ENCODE data around the gene CAD. TPM values are rescaled to one million over a fixed set of nuclear protein-coding genes. Genes with fewer than 3 reads are reported as not detected.
"Not testable (repeated sequence)": the region's sequence is repeated elsewhere in the genome, so short reads cannot be mapped to it uniquely, and the experiment has no call there.

Gene CAD
- 27.1 TPM for total RNA-seq
- long read RNA-seq, partial matches to known transcripts, result 10 of 16 reads
- long read RNA-seq, other reads (novel, unspliced or antisense), result 6 of 16 reads

- Histone ChIP-seq H3K27me3 (no peaks in the 10 kb centered on the region), H3K4me1 (peaks cover 17% of the 10 kb centered on the region), H3K27ac (peak within 1 kb of the TSS; percentile 82), H3K4me3 (peak within 1 kb of the TSS; percentile 77), H3K36me3 (peaks cover 30% of the 10 kb centered on the region), H3K9me3 (no peaks in the 10 kb centered on the region)
- ATAC-seq (peak; percentile 98), DNase-seq (peak; percentile 95)
- intact Hi-C loops (cut with DNase I), result no loop called here
- TF ChIP-seq CTCF (IDR thresholded peaks at IDR 0.05), result peak; percentile 37
Observed at GRCh38 chr2:27217173-27218121, at the start of gene CAD. Gene CAD (plus strand): TSS chr2:27217369. CDS start chr2:27217552, 183 bp downstream.

- H3K27me3 ChIP-seq, result no peaks in the 10 kb centered on the region
- no peaks in the 10 kb centered on the region for H3K36me3 ChIP-seq
- H3K27ac ChIP-seq, result no peak overlapping the region
- H3K4me1 ChIP-seq, result peaks cover 12% of the 10 kb centered on the region
- TF ChIP-seq CTCF (IDR thresholded peaks at IDR 0.05), result no peak
- ATAC-seq, result no peak
- intact Hi-C loops (cut with DNase I), result no loop called here
- DNase-seq, result no peak
- no peaks in the 10 kb centered on the region for H3K9me3 ChIP-seq
- no peak overlapping the region for H3K4me3 ChIP-seq
Observed at GRCh38 chr2:27170581-27171337, 46.4 kb upstream of the CAD start.

- Histone ChIP-seq H3K27me3 (no peaks in the 10 kb centered on the region), H3K9me3 (no peaks in the 10 kb centered on the region), H3K27ac (no peak overlapping the region), H3K4me3 (no peak overlapping the region), H3K36me3 (no peaks in the 10 kb centered on the region), H3K4me1 (peaks cover 12% of the 10 kb centered on the region)
- intact Hi-C loops (cut with DNase I), result no loop called here
- TF ChIP-seq CTCF (IDR thresholded peaks at IDR 0.05), result no peak
- DNase-seq, result no peak
- ATAC-seq, result no peak
Observed at GRCh38 chr2:27171351-27171848, 45.8 kb upstream of the CAD start.

DNA sequence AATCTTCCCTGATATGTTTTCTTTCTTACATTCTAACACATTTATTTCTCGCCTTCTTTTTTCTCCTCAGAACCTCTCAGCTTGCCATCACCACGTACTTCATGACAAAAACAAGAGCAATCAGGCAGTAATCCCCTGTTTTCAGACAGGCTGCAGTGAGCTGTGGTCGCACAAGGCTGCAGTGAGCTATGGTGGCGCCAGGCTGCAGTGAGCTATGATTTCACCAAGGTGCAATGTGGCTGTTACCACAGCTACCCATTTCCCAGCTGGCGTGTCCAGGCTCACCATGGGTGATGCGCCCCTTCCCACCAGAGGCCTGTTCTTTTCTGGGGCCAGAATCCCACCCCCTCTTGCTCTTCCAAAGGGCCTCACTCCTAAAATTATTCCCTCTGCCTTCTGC lies 42.5 kb upstream of the CAD start:
- DNase-seq (no peak), ATAC-seq (no peak)
- Histone ChIP-seq H3K9me3 (no peaks in the 10 kb centered on the region), H3K4me1 (peaks cover 12% of the 10 kb centered on the region), H3K27ac (no peak overlapping the region), H3K36me3 (no peaks in the 10 kb centered on the region), H3K27me3 (no peaks in the 10 kb centered on the region), H3K4me3 (no peak overlapping the region)
- no peak for TF ChIP-seq CTCF (IDR thresholded peaks at IDR 0.05)
- intact Hi-C loops (cut with DNase I), result no loop called here

DNA sequence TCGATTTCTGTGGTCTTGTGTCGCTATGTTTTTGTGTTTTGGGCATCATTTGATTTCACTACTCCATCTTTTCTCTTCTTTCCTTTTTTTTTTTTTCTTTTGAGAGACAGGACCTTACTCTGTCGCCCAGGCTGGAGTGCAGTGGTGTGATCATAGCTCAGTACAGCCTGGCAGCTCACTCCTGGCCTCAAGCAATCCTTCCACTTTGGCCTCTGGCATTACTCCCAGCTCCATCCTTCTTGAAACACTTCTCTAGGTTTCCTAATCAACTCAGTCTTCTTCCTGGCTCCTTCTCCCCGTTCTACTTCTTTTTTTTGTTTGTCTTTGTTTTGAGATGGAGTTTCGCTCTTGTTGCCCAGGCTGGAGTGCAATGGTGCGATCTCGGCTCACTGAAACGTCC lies 41.8 kb upstream of the CAD start:
- Histone ChIP-seq H3K9me3 (no peaks in the 10 kb centered on the region), H3K27me3 (no peaks in the 10 kb centered on the region), H3K4me3 (no peak overlapping the region), H3K4me1 (peaks cover 6% of the 10 kb centered on the region), H3K36me3 (no peaks in the 10 kb centered on the region), H3K27ac (no peak overlapping the region)
- TF ChIP-seq CTCF (IDR thresholded peaks at IDR 0.05), result no peak
- DNase-seq, result no peak
- peak; percentile 73 for ATAC-seq
- intact Hi-C loops (cut with DNase I), result no loop called here

- H3K4me3 ChIP-seq; H3K4me1 ChIP-seq; H3K27ac ChIP-seq; H3K9me3 ChIP-seq; DNase-seq; H3K36me3 ChIP-seq; intact Hi-C loops (cut with DNase I); H3K27me3 ChIP-seq; ATAC-seq: not testable (repeated sequence)
Observed at GRCh38 chr2:27175781-27176180, 41.4 kb upstream of the CAD start.
